Right lobe of liver (tissue), 4 donors: ENCODE results near the gene HMGB2.

Experiments used
- CTCF ChIP-seq, 4 donors: fragments of 200-600 bp in 3 of 4; fragments of 450-650 bp in 1 of 4; IDR thresholded peaks; one replicate each; pipeline versions ENCODE4 v1.5.1 to v1.8.0; 2016 to 2022; ENCODE audit warnings: antibody characterized with exemption in 4 of 4, mild to moderate bottlenecking in 2 of 4
- POLR2A ChIP-seq: fragments of 450-650 bp; IDR thresholded peaks from one replicate; pipeline ENCODE4 v1.6.1; 2017; ENCODE audit warnings: antibody characterized with exemption, mild to moderate bottlenecking
- donor health status: DM: no; HTN: no; CAD: no.
- donor health status: DM: no; HTN: no; CAD: no.
- donor health status: DM: no; HTN: yes; CAD: no.

- no peak for TF ChIP-seq CTCF (IDR thresholded peaks at IDR 0.05)
- TF ChIP-seq POLR2A: no peak
Measured at GRCh38 chr4:173334891-173335752, 964 bp upstream of the HMGB2 start.
